Activated CD4-positive, CD25-positive, alpha-beta regulatory T cell treated with anti-CD3 and anti-CD28 coated beads, Interleukin-2, amount 50 U/mL, for 24 hours (primary cell): ENCODE results near the gene ZBTB38.

Experiments used
- ATAC-seq, 2 donors: fragments of 150-1000 bp; cut with Tn5 transposase; one replicate each; pipeline ENCODE4 v1.10.0; 2021; ENCODE audit warnings: mild to moderate bottlenecking in 1 of 2, moderate library complexity in 1 of 2

The ZBTB38 gene

GRCh38 chr3:141406265-141406664 is 38.0 kb downstream of the ZBTB38 start:
- ATAC-seq: no peak

GRCh38 chr3:141407047-141407446 is 38.7 kb downstream of the ZBTB38 start:
- peak in 1 of 2 donors; percentile 19 for ATAC-seq

- ATAC-seq: peak; percentile 8 to 21
These were observed 39.5 kb downstream of the ZBTB38 start for GRCh38 chr3:141407825-141408224.

GRCh38 chr3:141408596-141408995 is 40.3 kb downstream of the ZBTB38 start:
- no peak for ATAC-seq

- ATAC-seq: no peak
These were observed 41.6 kb downstream of the ZBTB38 start for GRCh38 chr3:141409940-141410241.

- no peak for ATAC-seq
These were observed 42.1 kb downstream of the ZBTB38 start for GRCh38 chr3:141410408-141410807.

GRCh38 chr3:141410846-141411245 is 42.5 kb downstream of the ZBTB38 start:
- no peak for ATAC-seq

GRCh38 chr3:141411251-141411771 is 43.0 kb downstream of the ZBTB38 start:
- ATAC-seq: peak; percentile 26 to 31

GRCh38 chr3:141412087-141412935 is 44.0 kb downstream of the ZBTB38 start:
- no peak for ATAC-seq

GRCh38 chr3:141412936-141413354 is 44.6 kb downstream of the ZBTB38 start:
- no peak for ATAC-seq

- peak; percentile 14 to 35 for ATAC-seq
These were observed 45.1 kb downstream of the ZBTB38 start for GRCh38 chr3:141413391-141413790.

GRCh38 chr3:141413801-141414689 is 45.7 kb downstream of the ZBTB38 start:
- peak; percentile 82 to 83 for ATAC-seq

- peak; percentile 27 to 31 for ATAC-seq
These were observed 46.6 kb downstream of the ZBTB38 start for GRCh38 chr3:141414800-141415462.

GRCh38 chr3:141415953-141416352 is 47.6 kb downstream of the ZBTB38 start:
- ATAC-seq: no peak
